Mesenchymal stem cell (in vitro differentiated cells and primary cell): ENCODE data around the gene SPTA1.

Experiments used
- DNase-seq: peaks from one replicate; pipeline ENCODE4 v3.0.0-alpha.2; 2013
- H2AFZ ChIP-seq: one replicate; pipeline ENCODE4 v1.6.1; 2013; ENCODE audit warnings: low read depth, mild to moderate bottlenecking, control low read depth, inconsistent platforms, low read length, moderate library complexity
- H2AK5ac ChIP-seq: 2 replicates; pipeline ENCODE4 v1.6.1; 2013; ENCODE audit warnings: low read length, moderate library complexity, mild to moderate bottlenecking, inconsistent platforms; ENCODE audit not compliant: severe bottlenecking
- H2BK120ac ChIP-seq: one replicate; pipeline ENCODE4 v1.6.1; 2013; ENCODE audit warnings: low read depth, mild to moderate bottlenecking, inconsistent platforms, low read length, moderate library complexity
- H2BK12ac ChIP-seq, 2 experiments: one replicate each; pipeline ENCODE4 v1.6.1; 2013; ENCODE audit warnings: inconsistent platforms in 2 of 2, low read length in 2 of 2, mild to moderate bottlenecking in 2 of 2, moderate library complexity in 2 of 2, control low read depth in 1 of 2
- H2BK15ac ChIP-seq: one replicate; pipeline ENCODE4 v1.6.1; 2013; ENCODE audit warnings: mild to moderate bottlenecking, low read depth, inconsistent platforms; ENCODE audit not compliant: poor library complexity, severe bottlenecking
- H2BK5ac ChIP-seq: 2 replicates; pipeline ENCODE4 v1.6.1; 2013; ENCODE audit warnings: low read depth, mild to moderate bottlenecking, low read length, control low read depth, inconsistent platforms; ENCODE audit not compliant: poor library complexity, severe bottlenecking
- H3K14ac ChIP-seq, 2 experiments: one replicate each; pipeline ENCODE4 v1.6.1; 2013; ENCODE audit warnings: inconsistent platforms in 2 of 2, low read length in 2 of 2, control low read depth in 1 of 2, mild to moderate bottlenecking in 1 of 2, moderate library complexity in 1 of 2
- H3K18ac ChIP-seq, 2 experiments: one replicate each; pipeline ENCODE4 v1.6.1; 2013; ENCODE audit warnings: inconsistent platforms in 2 of 2, low read length in 2 of 2, control low read depth in 1 of 2, low read depth in 1 of 2, mild to moderate bottlenecking in 1 of 2
- H3K23ac ChIP-seq, 2 experiments: one replicate each; pipeline ENCODE4 v1.6.1; 2013; ENCODE audit warnings: inconsistent platforms in 2 of 2, low read length in 2 of 2, mild to moderate bottlenecking in 2 of 2, moderate library complexity in 2 of 2, control low read depth in 1 of 2
- H3K27ac ChIP-seq: 2 replicates; pipeline ENCODE4 v1.5.1; 2013; ENCODE audit warnings: mild to moderate bottlenecking, moderate library complexity, low read length, control low read depth, inconsistent platforms; ENCODE audit not compliant: poor library complexity, severe bottlenecking
- H3K27me3 ChIP-seq, 2 experiments: 2 replicates each; pipeline versions ENCODE4 v1.6.1 to v1.7.0; 2013; ENCODE audit warnings: low read length in 2 of 2, mild to moderate bottlenecking in 2 of 2, moderate library complexity in 2 of 2, control low read depth in 1 of 2, inconsistent platforms in 1 of 2; ENCODE audit not compliant: control insufficient read depth in 1 of 2, insufficient read depth in 1 of 2
- H3K36me3 ChIP-seq, 2 experiments: 2 replicates each; pipeline versions ENCODE4 v1.6.1 to v1.7.0; 2013; ENCODE audit warnings: low read length in 2 of 2, control low read depth in 1 of 2, inconsistent platforms in 1 of 2, low read depth in 1 of 2, mild to moderate bottlenecking in 1 of 2; ENCODE audit not compliant: insufficient read depth in 2 of 2, control insufficient read depth in 1 of 2
- H3K4ac ChIP-seq, 2 experiments: one replicate each; pipeline ENCODE4 v1.6.1; 2013; ENCODE audit warnings: inconsistent platforms in 2 of 2, low read length in 2 of 2, mild to moderate bottlenecking in 2 of 2, moderate library complexity in 2 of 2, control low read depth in 1 of 2, low read depth in 1 of 2
- H3K4me1 ChIP-seq: 2 replicates; pipeline ENCODE4 v1.6.1; 2013; ENCODE audit warnings: low read depth, low read length, control low read depth; ENCODE audit not compliant: control insufficient read depth, insufficient read depth
- H3K4me2 ChIP-seq: 2 replicates; pipeline ENCODE4 v1.6.1; 2013; ENCODE audit warnings: low read length, mild to moderate bottlenecking, inconsistent platforms; ENCODE audit not compliant: poor library complexity, severe bottlenecking
- H3K4me3 ChIP-seq, 2 experiments: 2 replicates each; pipeline versions ENCODE4 v1.5.1 to v1.7.0; 2013; ENCODE audit warnings: low read length in 2 of 2, mild to moderate bottlenecking in 2 of 2, control low read depth in 1 of 2, low read depth in 1 of 2; ENCODE audit not compliant: insufficient read depth in 1 of 2
- H3K79me1 ChIP-seq: replicated peaks from 2 replicates; pipeline ENCODE4 v1.6.1; 2013; ENCODE audit warnings: mild to moderate bottlenecking, control low read depth, low read length, inconsistent platforms; ENCODE audit not compliant: poor library complexity, severe bottlenecking
- H3K9ac ChIP-seq: 2 replicates; pipeline ENCODE4 v1.7.0; 2013; ENCODE audit warnings: mild to moderate bottlenecking, low read length, moderate library complexity
- H3K9me3 ChIP-seq: 2 replicates; pipeline ENCODE4 v1.7.0; 2013; ENCODE audit warnings: mild to moderate bottlenecking, low read length; ENCODE audit not compliant: control insufficient read depth
- H4K8ac ChIP-seq: one replicate; pipeline ENCODE4 v1.6.1; 2013; ENCODE audit warnings: inconsistent platforms, mild to moderate bottlenecking, low read length, moderate library complexity
- H4K91ac ChIP-seq: one replicate; pipeline ENCODE4 v1.6.1; 2013; ENCODE audit warnings: mild to moderate bottlenecking, low read length, inconsistent platforms
- WGBS: methylation state at CpG from one replicate; pipeline ENCODE4 v1.1.7; 2013; ENCODE audit warnings: mixed read lengths; 5-methylcytosine and 5-hydroxymethylcytosine counted together

Gene SPTA1

GRCh38 chr1:158719664-158720063 is 33.1 kb upstream of the SPTA1 start:
- Histone ChIP-seq H3K9me3 (no peaks in the 10 kb centered on the region), H3K4me1 (no peaks in the 10 kb centered on the region), H3K23ac (no peak overlapping the region), H3K4me2 (no peak overlapping the region), H2BK12ac (no peak overlapping the region), H3K79me1 (no peaks in the 10 kb centered on the region), H2BK120ac (no peak overlapping the region), H3K27ac (no peak overlapping the region), H2BK15ac (no peak overlapping the region), H2AFZ (no peak overlapping the region), H3K14ac (no peak overlapping the region), H3K4ac (no peak overlapping the region), H2BK5ac (no peak overlapping the region), H4K8ac (no peak overlapping the region), H3K27me3 (no peaks in the 10 kb centered on the region), H3K36me3 (no peaks in the 10 kb centered on the region), H3K18ac (no peak overlapping the region), H2AK5ac (no peak overlapping the region), H3K4me3 (no peak overlapping the region), H3K9ac (no peak overlapping the region), H4K91ac (no peak overlapping the region)
- no peak for DNase-seq
- 100% methylated on average over 1 of the region's 3 CpGs for WGBS

DNA sequence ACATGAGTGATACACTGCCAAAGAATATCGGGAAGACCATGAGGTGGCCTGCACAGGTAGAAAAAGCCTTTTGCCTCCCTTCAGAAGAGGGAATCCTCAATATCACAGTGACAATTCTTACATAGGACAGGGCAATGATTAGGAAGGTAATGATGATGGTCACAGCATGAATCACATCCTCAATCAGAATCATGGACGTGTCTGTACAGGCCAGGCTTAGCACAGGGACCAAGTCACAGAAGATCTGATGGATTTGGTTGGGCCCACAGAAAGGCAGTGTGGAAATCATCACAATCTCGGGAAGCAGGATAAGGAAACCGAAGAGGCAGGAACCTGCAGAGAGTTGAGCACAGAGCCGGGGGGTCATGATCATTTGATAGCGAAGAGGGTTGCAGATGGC is 30.8 kb upstream of the SPTA1 start:
- 75% methylated on average over 6 of the region's 6 CpGs for whole genome bisulfite sequencing
- no peak overlapping the region for H4K8ac ChIP-seq
- H3K79me1 ChIP-seq = no peaks in the 10 kb centered on the region
- no peaks in the 10 kb centered on the region for H3K4me1 ChIP-seq
- H2BK120ac ChIP-seq = no peak overlapping the region
- DNase-seq = no peak
- H2BK12ac ChIP-seq = no peak overlapping the region
- H3K9me3 ChIP-seq = no peaks in the 10 kb centered on the region
- no peak overlapping the region for H3K9ac ChIP-seq
- H3K4ac ChIP-seq = no peak overlapping the region
- H3K4me3 ChIP-seq = no peak overlapping the region
- H2AK5ac ChIP-seq = no peak overlapping the region
- H3K18ac ChIP-seq = no peak overlapping the region
- H3K14ac ChIP-seq = no peak overlapping the region
- H2AFZ ChIP-seq = no peak overlapping the region
- no peak overlapping the region for H2BK15ac ChIP-seq
- no peak overlapping the region for H3K23ac ChIP-seq
- H2BK5ac ChIP-seq = no peak overlapping the region
- no peak overlapping the region for H3K4me2 ChIP-seq
- no peak overlapping the region for H3K27ac ChIP-seq
- no peaks in the 10 kb centered on the region for H3K36me3 ChIP-seq
- no peaks in the 10 kb centered on the region for H3K27me3 ChIP-seq
- no peak overlapping the region for H4K91ac ChIP-seq

DNA sequence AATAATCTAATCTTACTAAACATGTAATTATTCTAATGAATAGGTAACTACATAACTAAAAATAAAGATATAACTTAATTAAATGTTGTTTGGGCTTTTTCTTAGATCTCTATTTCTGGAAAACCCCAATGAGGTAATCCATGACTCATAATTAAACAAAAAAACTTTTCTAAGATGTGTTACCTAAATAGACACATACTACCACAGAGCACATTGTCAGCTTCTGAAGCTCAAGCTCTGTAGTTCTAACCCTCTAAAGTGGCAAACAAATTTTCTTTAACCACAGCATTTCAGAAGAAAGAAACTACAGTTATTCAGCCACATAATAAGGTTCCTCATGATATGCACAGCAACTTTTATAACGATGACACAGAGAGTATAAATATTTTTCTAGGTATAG is 29.8 kb upstream of the SPTA1 start:
- Histone ChIP-seq H3K9me3 (no peaks in the 10 kb centered on the region), H2BK15ac (no peak overlapping the region), H2BK120ac (no peak overlapping the region), H3K36me3 (no peaks in the 10 kb centered on the region), H3K4me1 (no peaks in the 10 kb centered on the region), H4K91ac (no peak overlapping the region), H4K8ac (no peak overlapping the region), H2BK12ac (no peak overlapping the region), H3K18ac (no peak overlapping the region), H3K4me3 (no peak overlapping the region), H3K23ac (no peak overlapping the region), H2BK5ac (no peak overlapping the region), H3K27me3 (no peaks in the 10 kb centered on the region), H3K27ac (no peak overlapping the region), H2AK5ac (no peak overlapping the region), H2AFZ (no peak overlapping the region), H3K4me2 (no peak overlapping the region), H3K14ac (no peak overlapping the region), H3K79me1 (no peaks in the 10 kb centered on the region), H3K9ac (no peak overlapping the region), H3K4ac (no peak overlapping the region)
- WGBS = no CpG with 5 or more reads among the region's 1 CpG
- DNase-seq = no peak

DNA sequence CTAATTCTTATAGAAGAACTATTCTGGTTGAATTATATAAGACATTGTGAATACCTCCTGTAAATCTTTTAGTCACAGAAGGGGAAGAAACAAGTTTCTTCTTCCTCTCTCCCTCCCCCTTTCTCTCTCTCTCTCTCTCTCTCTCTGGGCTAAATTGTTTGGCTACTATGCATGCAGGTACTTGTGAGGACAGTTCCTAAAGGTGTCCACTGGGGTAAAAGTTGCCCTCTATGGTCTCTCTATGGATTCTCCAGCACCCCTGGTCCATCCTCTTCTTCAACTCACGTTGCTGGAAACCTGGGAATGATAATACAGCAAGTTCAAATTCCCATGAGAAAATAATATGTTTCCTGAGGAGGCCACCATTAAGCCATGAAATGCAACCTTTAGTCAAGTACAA is 28.2 kb upstream of the SPTA1 start:
- H3K9me3 ChIP-seq = no peaks in the 10 kb centered on the region
- no peak overlapping the region for H2BK12ac ChIP-seq
- H3K4me3 ChIP-seq = no peak overlapping the region
- H2BK15ac ChIP-seq = no peak overlapping the region
- H3K4me2 ChIP-seq = no peak overlapping the region
- no peak overlapping the region for H3K18ac ChIP-seq
- no peaks in the 10 kb centered on the region for H3K27me3 ChIP-seq
- no peak overlapping the region for H4K8ac ChIP-seq
- no peak overlapping the region for H3K9ac ChIP-seq
- H3K4ac ChIP-seq = no peak overlapping the region
- no peak overlapping the region for H2AK5ac ChIP-seq
- H3K27ac ChIP-seq = no peak overlapping the region
- H2BK5ac ChIP-seq = no peak overlapping the region
- no peak overlapping the region for H2BK120ac ChIP-seq
- H4K91ac ChIP-seq = no peak overlapping the region
- no peaks in the 10 kb centered on the region for H3K36me3 ChIP-seq
- H3K23ac ChIP-seq = no peak overlapping the region
- no peaks in the 10 kb centered on the region for H3K4me1 ChIP-seq
- H3K79me1 ChIP-seq = no peaks in the 10 kb centered on the region
- no CpG with 5 or more reads among the region's 1 CpG for WGBS
- no peak overlapping the region for H2AFZ ChIP-seq
- no peak for DNase-seq
- H3K14ac ChIP-seq = no peak overlapping the region
